Spleen (tissue), 11 donors: Measurements from ENCODE around the gene TGFB1I1. TPM values are rescaled to one million over a fixed set of nuclear protein-coding genes. Genes with fewer than 3 reads are reported as not detected.

Source experiments
- DNase-seq: peaks from one replicate; pipeline ENCODE4 v3.0.0-alpha.2; 2020
- H3K27ac ChIP-seq, 8 donors: fragments of 200-600 bp; sonication (generic) in 7 of 8; 1 replicate in 4 of 8; 2 replicates in 4 of 8; pipeline versions ENCODE4 v1.5.0 to v1.8.0; 2016 to 2021; ENCODE audit warnings: inconsistent platforms in 4 of 8, mild to moderate bottlenecking in 4 of 8, moderate library complexity in 1 of 8
- H3K27me3 ChIP-seq, 7 donors: fragments of 200-600 bp; sonication (generic) in 6 of 7; replicated peaks in 1 of 7; 1 replicate in 4 of 7; 2 replicates in 3 of 7; pipeline versions ENCODE4 v1.5.0 to v1.8.0; 2016 to 2021; ENCODE audit warnings: inconsistent platforms in 3 of 7, mild to moderate bottlenecking in 1 of 7
- H3K36me3 ChIP-seq, 6 donors: fragments of 200-600 bp; sonication (generic) in 5 of 6; 1 replicate in 4 of 6; 2 replicates in 2 of 6; pipeline versions ENCODE4 v1.5.0 to v1.8.0; 2016 to 2021; ENCODE audit warnings: inconsistent platforms in 2 of 6
- H3K4me1 ChIP-seq, 6 donors: fragments of 200-600 bp; sonication (generic) in 5 of 6; 1 replicate in 3 of 6; 2 replicates in 3 of 6; pipeline versions ENCODE4 v1.5.0 to v1.8.0; 2016 to 2021; ENCODE audit warnings: inconsistent platforms in 3 of 6
- H3K4me3 ChIP-seq, 8 donors: fragments of 200-600 bp; sonication (generic) in 7 of 8; 1 replicate in 4 of 8; 2 replicates in 4 of 8; pipeline versions ENCODE4 v1.5.0 to v1.8.0; 2016 to 2021; ENCODE audit warnings: inconsistent platforms in 4 of 8, mild to moderate bottlenecking in 4 of 8, moderate library complexity in 2 of 8
- H3K9me3 ChIP-seq, 8 donors: fragments of 200-600 bp; sonication (generic) in 7 of 8; 1 replicate in 4 of 8; 2 replicates in 4 of 8; pipeline versions ENCODE4 v1.5.0 to v1.8.0; 2016 to 2021; ENCODE audit warnings: inconsistent platforms in 4 of 8
- POLR2A ChIP-seq, 3 donors: fragments of 450-650 bp; IDR thresholded peaks; one replicate each; pipeline ENCODE4 v1.5.1; 2017; ENCODE audit warnings: antibody characterized with exemption in 3 of 3, mild to moderate bottlenecking in 1 of 3
- POLR2AphosphoS5 ChIP-seq, 3 donors: sonication (generic); formaldehyde crosslinking; IDR thresholded peaks; one replicate each; pipeline ENCODE4 v1.5.1; 2017; ENCODE audit warnings: antibody characterized with exemption in 3 of 3
- WGBS, 5 donors: extraction: QIAGEN DNeasy Blood & Tissue Kit in 3 of 5; methylation state at CpG; one replicate each; pipeline versions ENCODE4 v1.1.5 to v1.1.7; 2013 to 2018; 5-methylcytosine and 5-hydroxymethylcytosine counted together
- intact Hi-C: fragments of 100-400 bp; cut with DNase I; formaldehyde crosslinking; loops from one replicate; pipeline ENCODE4 v1.15.0; 2023; ENCODE audit warnings: low total_unique reads
- polyA plus RNA-seq, 3 donors: library from polyadenylated mRNA; stranded (reverse); fragments of 200-250 nt; gene quantifications; one replicate each; pipeline ENCODE4 v1.2.1, GENCODE V29; 2013
- total RNA-seq, 7 donors: library from RNA; depleted of rRNA in 3 of 7; stranded (reverse); fragments of >200 nt in 3 of 7; fragmentation: NEBNext Ultra II Directional in 4 of 7; extraction: Animal tissue kit (Norgen Biotek cat#: 25700) in 4 of 7; gene quantifications; one replicate each; pipeline versions ENCODE4 v1.1.0 to v1.2.1, GENCODE V29; 2016 to 2021
- TF ChIP-seq, protein P1 (sequence below), 11 experiments: fragments of 200-600 bp in 7 of 11; fragments of 450-650 bp in 4 of 11; sonication (generic) in 4 of 11; IDR thresholded peaks in 8 of 11; conservative IDR thresholded peaks in 3 of 11; 1 replicate in 7 of 11; 2 replicates in 4 of 11; pipeline versions ENCODE4 v1.4.0 to v1.8.0; 2016 to 2021; ENCODE audit warnings: antibody characterized with exemption in 11 of 11, inconsistent platforms in 4 of 11, mild to moderate bottlenecking in 1 of 11
- donor health status: healthy with polysubstance abuse.
- donor health status: DM: no; HTN: no; CAD: no; lungs with moderate emphysema.
- donor health status: DM: no; HTN: no; CAD: no.
- donor health status: Bipolar disorder and iron deficiency.
- donor health status: healthy.
- donor health status: DM: no; HTN: no; CAD: no.
- donor health status: DM: yes; HTN: yes; CAD: no.

Gene TGFB1I1
- total and polyA plus RNA-seq, 10 donors = 10.7 to 69.0 (median 27.4) TPM

DNA sequence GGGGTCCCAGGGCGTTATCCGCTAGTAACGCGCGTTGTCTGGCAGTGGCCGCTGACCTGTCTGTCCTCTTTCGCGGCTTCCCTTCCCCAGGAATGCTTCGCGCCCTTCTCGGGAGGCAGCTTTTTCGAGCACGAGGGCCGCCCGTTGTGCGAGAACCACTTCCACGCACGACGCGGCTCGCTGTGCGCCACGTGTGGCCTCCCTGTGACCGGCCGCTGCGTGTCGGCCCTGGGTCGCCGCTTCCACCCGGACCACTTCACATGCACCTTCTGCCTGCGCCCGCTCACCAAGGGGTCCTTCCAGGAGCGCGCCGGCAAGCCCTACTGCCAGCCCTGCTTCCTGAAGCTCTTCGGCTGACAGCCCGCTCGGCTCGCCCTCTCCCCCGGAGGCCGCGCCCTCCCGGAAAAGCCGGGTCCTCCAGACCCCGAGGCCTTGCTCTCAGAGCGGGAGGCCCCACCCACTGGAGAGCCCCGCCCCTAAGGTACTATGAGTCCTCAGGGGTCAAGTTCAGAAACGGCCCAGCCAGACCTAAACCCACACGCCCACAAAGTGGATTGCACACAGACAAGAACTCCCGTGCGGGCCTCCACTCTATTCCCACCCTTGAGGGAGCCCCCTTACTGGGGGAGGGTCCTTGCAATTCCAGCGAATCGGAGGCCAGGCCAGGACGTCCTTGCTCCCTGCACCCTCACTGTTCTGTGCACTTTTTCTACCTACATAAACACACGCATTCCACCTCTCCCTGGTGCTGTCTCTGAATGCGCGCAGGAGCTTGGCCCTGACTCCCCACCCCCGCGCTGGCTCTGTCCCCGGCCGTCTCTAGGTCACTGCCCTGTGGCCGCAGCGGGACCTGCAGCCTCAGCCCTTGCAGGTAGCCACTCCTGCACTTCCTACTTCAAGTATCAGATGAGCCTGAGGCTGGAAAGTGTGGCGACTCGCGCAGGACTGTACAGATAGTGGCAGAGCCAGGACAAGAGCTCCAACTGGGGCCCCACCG is 5.6 kb downstream of the TGFB1I1 start:
- peaks cover 0 to 50% (median 0%) of the 10 kb centered on the region in 6 donors for H3K36me3 ChIP-seq
- TF ChIP-seq POLR2A (IDR thresholded peaks at IDR 0.05) (no peak), POLR2AphosphoS5 (IDR thresholded peaks at IDR 0.05) (peak; percentile 31 to 72 (median 51))
- TF ChIP-seq, protein P1, sequence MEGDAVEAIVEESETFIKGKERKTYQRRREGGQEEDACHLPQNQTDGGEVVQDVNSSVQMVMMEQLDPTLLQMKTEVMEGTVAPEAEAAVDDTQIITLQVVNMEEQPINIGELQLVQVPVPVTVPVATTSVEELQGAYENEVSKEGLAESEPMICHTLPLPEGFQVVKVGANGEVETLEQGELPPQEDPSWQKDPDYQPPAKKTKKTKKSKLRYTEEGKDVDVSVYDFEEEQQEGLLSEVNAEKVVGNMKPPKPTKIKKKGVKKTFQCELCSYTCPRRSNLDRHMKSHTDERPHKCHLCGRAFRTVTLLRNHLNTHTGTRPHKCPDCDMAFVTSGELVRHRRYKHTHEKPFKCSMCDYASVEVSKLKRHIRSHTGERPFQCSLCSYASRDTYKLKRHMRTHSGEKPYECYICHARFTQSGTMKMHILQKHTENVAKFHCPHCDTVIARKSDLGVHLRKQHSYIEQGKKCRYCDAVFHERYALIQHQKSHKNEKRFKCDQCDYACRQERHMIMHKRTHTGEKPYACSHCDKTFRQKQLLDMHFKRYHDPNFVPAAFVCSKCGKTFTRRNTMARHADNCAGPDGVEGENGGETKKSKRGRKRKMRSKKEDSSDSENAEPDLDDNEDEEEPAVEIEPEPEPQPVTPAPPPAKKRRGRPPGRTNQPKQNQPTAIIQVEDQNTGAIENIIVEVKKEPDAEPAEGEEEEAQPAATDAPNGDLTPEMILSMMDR (IDR thresholded peaks at IDR 0.05 in 8 of 11, conservative IDR thresholded peaks at IDR 0.05 in 3 of 11) = peak in 1 of 11 experiments; percentile 11
- DNase-seq = peak; percentile 90
- H3K27ac ChIP-seq = peak overlapping the region in 6 of 8 donors; percentile 32 to 84 (median 63)
- peaks cover 0 to 69% (median 4%) of the 10 kb centered on the region in 7 donors for H3K27me3 ChIP-seq
- peaks cover under 1 to 72% (median 38%) of the 10 kb centered on the region in 6 donors for H3K4me1 ChIP-seq
- intact Hi-C loops = no loop called here
- H3K9me3 ChIP-seq = no peaks in the 10 kb centered on the region
- WGBS, 5 donors = 30 to 57% (median 35%) methylated on average over 34 to 67 of the region's 67 CpGs
- H3K4me3 ChIP-seq = peak overlapping the region; percentile 35 to 80 (median 46)

DNA sequence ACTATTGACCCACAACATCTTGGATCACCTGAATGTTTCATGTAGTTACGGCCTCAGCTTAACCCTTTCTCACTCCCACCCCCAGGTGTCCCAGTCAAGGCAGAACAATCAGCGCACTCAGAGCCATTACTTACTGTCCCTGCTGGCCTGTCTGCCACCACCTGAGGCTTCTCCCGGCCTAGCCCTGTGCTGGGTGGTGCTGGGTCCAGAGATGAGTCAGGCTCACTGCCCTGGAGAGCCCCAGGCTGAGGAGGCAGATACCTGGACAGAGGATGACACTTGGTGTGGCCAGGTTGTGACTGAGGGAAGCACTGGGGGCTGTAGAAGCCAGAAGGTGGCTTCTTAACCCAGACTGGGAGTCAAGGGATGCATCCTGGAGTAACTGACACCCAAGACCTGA is 7.0 kb downstream of the TGFB1I1 start:
- Histone ChIP-seq H3K27ac (no peak overlapping the region), H3K27me3 (peaks cover 0 to 63% (median 0%) of the 10 kb centered on the region in 7 donors), H3K4me3 (no peak overlapping the region), H3K4me1 (peaks cover 0 to 58% (median 34%) of the 10 kb centered on the region in 6 donors), H3K36me3 (peaks cover 0 to 43% (median 0%) of the 10 kb centered on the region in 6 donors), H3K9me3 (no peaks in the 10 kb centered on the region)
- intact Hi-C loops = no loop called here
- peak in 1 of 3 donors; percentile 27 for TF ChIP-seq POLR2AphosphoS5 (IDR thresholded peaks at IDR 0.05)
- TF ChIP-seq POLR2A (IDR thresholded peaks at IDR 0.05) = no peak
- TF ChIP-seq, protein P1 (IDR thresholded peaks at IDR 0.05 in 8 of 11, conservative IDR thresholded peaks at IDR 0.05 in 3 of 11) = no peak
- 83 to 90% (median 86%) methylated on average over 3 of the region's 3 CpGs for WGBS, 5 donors
- no peak for DNase-seq

DNA sequence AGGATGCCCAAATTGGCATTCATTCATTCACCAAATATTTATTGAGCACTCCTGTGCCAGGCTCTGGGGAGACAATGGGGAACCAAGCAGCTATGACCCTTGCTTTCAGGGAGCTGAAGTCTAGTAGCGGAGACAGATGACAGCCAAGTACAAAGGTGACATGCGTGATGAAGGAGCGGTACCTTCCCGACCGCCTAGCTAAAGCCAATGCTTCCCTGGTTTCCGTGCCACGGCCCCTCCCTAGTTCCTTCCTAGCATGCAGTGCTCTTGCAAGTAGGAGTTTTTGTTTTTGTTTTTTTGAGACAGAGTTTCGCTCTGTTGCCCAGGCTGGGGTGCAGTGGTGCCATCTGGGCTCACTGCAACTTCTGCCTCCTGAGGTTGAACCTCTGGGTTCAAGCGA is 7.8 kb downstream of the TGFB1I1 start:
- Histone ChIP-seq H3K4me1 (peaks cover 0 to 50% (median 34%) of the 10 kb centered on the region in 6 donors), H3K36me3 (peaks cover 0 to 36% (median 0%) of the 10 kb centered on the region in 6 donors), H3K9me3 (no peaks in the 10 kb centered on the region), H3K27ac (no peak overlapping the region), H3K27me3 (peaks cover 0 to 67% (median 0%) of the 10 kb centered on the region in 7 donors), H3K4me3 (no peak overlapping the region)
- no peak for DNase-seq
- intact Hi-C loops = loop anchor here (10.0 kb wide), 1 partner anchor 235 kb away; a partner anchor contains a TSS
- no peak for TF ChIP-seq POLR2AphosphoS5 (IDR thresholded peaks at IDR 0.05)
- no peak for TF ChIP-seq POLR2A (IDR thresholded peaks at IDR 0.05)
- TF ChIP-seq, protein P1 (IDR thresholded peaks at IDR 0.05 in 8 of 11, conservative IDR thresholded peaks at IDR 0.05 in 3 of 11) = no peak
- 83 to 96% (median 88%) methylated on average over 9 of the region's 9 CpGs for WGBS, 5 donors
